BJ (cell line): ENCODE results near the gene FAM170B. TPM values are rescaled to one million over a fixed set of nuclear protein-coding genes. Genes with fewer than 3 reads are reported as not detected.
A peak's percentile ranks its signal among the peaks of the same experiment; 100 is the strongest.

ENCODE experiments used
- CTCF ChIA-PET: fragments of 350-600 bp; formaldehyde crosslinking; extraction: SDS; loops from one replicate; lab custom pipeline; 2021; ENCODE audit warnings: antibody characterized with exemption, inconsistent platforms; lab: Yijun Ruan, JAX
- POLR2A ChIA-PET: fragments of 300-600 bp; sonication (Branson Sonifier 250); formaldehyde crosslinking; extraction: SDS; loops from one replicate; lab custom pipeline; 2021; ENCODE audit warnings: antibody characterized with exemption; lab: Charles Lee
- DNase-seq: peaks from one replicate; pipeline ENCODE4 v3.0.0-alpha.2; 2011; ENCODE audit warnings: low read depth
- H3K27me3 ChIP-seq: 2 replicates; pipeline ENCODE4 v1.6.0; 2011; ENCODE audit warnings: low read length; ENCODE audit not compliant: control insufficient read depth, insufficient read depth
- H3K36me3 ChIP-seq: 2 replicates; pipeline ENCODE4 v1.5.1; 2011; ENCODE audit warnings: low read length; ENCODE audit not compliant: control insufficient read depth, insufficient read depth
- H3K4me3 ChIP-seq: 2 replicates; pipeline ENCODE4 v1.5.1; 2011; ENCODE audit warnings: low read depth, mild to moderate bottlenecking, control low read depth, low read length
- polyA plus RNA-seq: library from polyadenylated mRNA; depleted of rRNA; stranded (reverse); fragments of >200 nt; gene quantifications from 2 replicates; pipeline ENCODE4 v1.2.3, GENCODE V29; 2011
- TF ChIP-seq, protein P1 (sequence below): IDR thresholded peaks from 2 replicates; pipeline ENCODE4 v1.5.1; 2011; ENCODE audit warnings: low read depth, mild to moderate bottlenecking, control low read depth, inconsistent platforms, low read length, moderate library complexity; ENCODE audit not compliant: insufficient read depth

The FAM170B gene
- polyA plus RNA-seq, 1 experiment: not detected

DNA sequence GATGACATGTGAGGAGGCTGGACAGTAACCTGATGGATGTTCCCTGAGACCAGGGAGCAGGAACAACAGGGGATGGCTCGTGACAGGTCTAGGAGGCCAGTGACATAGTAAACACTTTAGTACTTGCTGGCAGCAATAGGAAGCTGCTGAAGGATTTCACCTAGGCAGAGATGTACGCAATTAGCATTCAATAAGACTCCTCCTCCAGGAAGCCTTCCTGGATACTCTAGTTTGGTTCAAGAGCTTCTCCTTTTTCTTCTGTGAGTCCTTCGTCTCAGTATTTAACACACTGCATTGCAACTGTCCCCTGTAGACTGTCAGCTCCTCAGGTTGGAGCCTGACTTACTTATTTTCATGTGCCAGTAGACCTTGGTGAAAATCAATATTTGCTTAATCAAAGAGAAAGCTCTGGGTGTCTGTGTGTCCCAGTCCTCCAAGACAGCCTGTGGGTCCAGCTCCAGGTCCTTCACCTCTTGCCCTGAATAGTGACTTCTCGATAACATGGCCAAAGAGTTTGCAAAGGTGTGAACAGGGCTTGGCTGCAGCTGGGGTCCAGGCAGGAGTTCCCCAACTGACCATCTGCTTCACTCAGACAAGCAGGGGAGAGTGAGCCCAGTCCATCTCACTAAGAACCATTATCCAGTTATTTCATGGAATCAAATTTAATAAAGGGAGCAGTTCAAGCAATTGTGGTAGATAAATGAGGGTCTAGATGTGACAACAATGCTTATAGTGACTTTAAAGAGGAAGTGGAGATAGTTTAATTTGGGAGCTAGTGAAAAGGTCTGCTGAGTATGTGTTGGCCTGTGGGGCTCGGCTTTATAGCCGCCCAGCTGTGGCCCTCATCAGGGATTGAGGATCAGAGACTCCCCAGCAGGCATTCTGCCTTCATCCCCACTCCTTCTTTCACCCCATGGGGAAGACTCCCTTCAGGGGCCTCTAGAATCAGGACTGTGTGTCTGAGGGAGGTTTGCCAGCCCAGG lies 45.0 kb upstream of the FAM170B start:
- DNase-seq: no peak
- POLR2A ChIA-PET: no interaction called here
- TF ChIP-seq, protein P1, sequence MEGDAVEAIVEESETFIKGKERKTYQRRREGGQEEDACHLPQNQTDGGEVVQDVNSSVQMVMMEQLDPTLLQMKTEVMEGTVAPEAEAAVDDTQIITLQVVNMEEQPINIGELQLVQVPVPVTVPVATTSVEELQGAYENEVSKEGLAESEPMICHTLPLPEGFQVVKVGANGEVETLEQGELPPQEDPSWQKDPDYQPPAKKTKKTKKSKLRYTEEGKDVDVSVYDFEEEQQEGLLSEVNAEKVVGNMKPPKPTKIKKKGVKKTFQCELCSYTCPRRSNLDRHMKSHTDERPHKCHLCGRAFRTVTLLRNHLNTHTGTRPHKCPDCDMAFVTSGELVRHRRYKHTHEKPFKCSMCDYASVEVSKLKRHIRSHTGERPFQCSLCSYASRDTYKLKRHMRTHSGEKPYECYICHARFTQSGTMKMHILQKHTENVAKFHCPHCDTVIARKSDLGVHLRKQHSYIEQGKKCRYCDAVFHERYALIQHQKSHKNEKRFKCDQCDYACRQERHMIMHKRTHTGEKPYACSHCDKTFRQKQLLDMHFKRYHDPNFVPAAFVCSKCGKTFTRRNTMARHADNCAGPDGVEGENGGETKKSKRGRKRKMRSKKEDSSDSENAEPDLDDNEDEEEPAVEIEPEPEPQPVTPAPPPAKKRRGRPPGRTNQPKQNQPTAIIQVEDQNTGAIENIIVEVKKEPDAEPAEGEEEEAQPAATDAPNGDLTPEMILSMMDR: no peak
- Histone ChIP-seq H3K27me3 (no peaks in the 10 kb centered on the region; the same call in none of the 2 replicates), H3K36me3 (no peaks in the 10 kb centered on the region), H3K4me3 (no peak overlapping the region)
- CTCF ChIA-PET: interaction anchor here (0.8 to 0.9 kb wide), 2 partner anchors 105 to 414 kb away, joined by 3 read pairs; no protein-coding TSS in a partner anchor

DNA sequence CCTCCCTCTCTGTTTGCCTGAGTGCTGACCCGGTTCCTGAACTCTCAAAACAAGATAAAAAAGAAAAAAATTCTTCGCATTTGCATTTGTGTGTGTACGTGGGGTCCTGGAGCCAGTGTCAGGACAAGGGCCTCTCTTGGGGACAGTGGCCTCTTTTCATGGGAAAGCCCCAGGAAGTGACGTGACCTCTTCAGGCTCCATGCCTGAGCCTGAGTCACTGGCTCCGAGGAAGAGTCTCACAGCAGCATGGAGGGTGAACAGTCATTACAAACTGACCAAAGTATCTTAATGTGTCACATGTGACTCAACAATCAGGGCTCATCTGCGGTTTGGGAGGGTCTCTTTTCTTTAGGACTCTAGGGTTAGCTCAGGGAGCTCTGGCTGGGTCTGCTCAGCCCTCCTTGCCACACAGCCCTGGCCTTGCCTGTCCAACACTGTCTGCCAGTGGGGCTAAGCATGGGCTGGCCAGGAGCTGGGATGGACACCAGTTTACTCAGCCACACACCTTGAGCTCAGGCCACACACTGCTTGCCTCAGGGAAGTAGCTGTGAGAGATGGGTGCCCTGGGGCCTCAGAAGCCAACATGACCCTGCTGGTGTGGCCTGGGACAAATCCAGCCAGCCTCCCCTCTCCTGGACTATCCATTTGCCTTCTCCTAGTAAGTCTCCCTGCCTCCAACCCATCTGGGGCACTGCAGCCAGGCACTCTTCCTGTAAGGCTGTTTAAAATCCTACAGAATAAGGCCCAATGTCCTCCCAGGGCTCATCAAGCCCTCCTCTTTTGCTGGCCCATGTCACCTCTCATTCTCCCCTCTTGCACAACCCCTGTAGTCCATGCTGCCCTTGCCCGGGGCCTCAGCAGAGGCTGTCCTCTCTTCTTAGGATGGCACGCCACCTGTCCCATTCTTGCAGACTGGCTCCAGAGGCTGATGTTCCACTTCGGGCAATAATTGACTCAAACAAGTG lies 43.9 kb upstream of the FAM170B start:
- ChIA-PET POLR2A (no interaction called here), CTCF (no interaction called here)
- Histone ChIP-seq H3K36me3 (no peaks in the 10 kb centered on the region), H3K27me3 (no peaks in the 10 kb centered on the region; the same call in none of the 2 replicates), H3K4me3 (no peak overlapping the region)
- peak; percentile 48 for DNase-seq
- TF ChIP-seq, protein P1: no peak

DNA sequence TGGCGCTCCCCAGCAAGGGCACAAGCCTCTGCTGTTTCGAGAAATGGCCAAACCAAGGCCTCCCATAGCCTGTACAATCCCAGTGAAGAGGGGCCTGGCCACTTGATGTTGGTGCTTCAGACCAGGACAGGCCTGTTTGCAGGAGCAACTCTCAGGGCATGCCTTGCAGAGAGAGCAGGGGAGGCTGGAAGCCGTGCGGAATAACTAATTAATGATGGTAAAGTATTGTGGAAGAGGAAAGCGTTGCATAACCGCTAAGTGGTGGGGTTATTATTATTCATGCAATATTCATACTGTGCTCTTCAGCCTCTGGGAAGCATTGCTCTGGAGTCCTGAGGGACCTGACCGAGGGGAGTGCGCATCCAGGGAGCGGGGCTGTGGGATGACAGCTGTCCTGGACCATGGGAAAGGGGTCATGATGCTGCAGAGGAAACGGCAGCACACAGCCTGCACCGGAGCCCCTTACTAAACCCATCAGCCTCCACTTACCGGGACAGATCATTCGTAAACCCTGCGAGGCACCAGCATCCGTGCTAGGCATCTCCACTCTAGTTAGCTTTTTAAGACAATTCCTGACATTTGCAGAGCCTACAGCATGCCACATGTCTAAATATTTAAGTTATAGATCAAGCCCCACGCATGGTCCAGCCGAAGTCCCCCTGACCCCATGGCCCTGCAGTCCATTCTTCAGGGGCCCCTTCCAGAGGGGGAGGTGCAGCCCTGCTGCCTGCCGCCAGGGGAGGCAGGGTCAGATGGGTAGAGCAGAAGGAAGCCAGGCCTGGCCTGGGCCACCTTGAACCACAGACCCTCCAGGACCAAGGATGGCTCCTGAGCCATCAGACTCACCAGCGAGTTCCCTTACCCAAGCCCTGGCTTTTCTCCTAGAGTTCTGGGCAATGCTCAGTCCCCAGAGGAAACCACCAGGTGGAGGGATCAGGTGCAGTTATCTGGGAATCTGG lies 42.8 kb upstream of the FAM170B start:
- POLR2A ChIA-PET: no interaction called here
- CTCF ChIA-PET: no interaction called here
- Histone ChIP-seq H3K4me3 (no peak overlapping the region), H3K36me3 (no peaks in the 10 kb centered on the region), H3K27me3 (no peaks in the 10 kb centered on the region; the same call in 1 of the 2 replicates)
- TF ChIP-seq, protein P1: no peak
- no peak for DNase-seq

DNA sequence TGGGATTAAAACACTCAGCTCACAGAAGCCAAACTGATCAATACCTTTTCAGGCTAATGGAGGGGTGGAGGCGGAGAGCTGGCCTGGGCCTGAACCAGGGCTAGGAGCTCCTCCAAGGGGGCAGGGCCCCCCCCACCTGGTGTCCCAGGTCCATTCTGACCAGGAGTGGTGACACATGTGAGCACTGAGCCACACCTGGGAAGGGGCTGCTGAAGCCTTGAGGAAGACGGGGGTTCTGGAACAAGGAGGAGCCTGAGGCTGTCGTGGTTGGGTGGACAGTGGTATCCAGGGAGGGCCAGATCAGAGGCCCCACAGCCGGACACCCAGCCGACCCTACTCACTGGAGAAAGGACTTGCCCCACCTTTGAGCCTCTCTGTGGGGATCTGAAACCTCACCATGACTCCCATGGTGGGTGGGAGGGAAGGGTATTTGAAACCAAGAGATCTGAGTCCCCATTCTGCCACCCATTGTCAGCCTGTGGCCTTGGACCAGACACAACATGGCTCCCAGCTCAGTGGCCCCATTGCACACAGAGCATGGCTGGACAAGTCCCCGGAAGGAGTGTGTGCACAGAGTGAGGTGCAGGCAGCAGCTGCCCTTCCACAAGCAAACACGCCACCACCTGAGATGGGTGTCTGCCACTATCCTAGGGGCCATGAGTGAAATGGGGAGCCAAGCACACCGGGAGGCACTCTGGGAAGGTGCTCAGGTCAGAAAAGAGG lies 41.9 kb upstream of the FAM170B start:
- ChIA-PET POLR2A (no interaction called here), CTCF (interaction anchor here (2.8 kb wide), 1 partner anchor 14 kb away, joined by 14 read pairs; no protein-coding TSS in a partner anchor)

More for the DNA sequence above, 41.9 kb upstream of the FAM170B start:
- Histone ChIP-seq H3K4me3 (no peak overlapping the region), H3K36me3 (no peaks in the 10 kb centered on the region), H3K27me3 (no peaks in the 10 kb centered on the region; the same call in 1 of the 2 replicates)
- TF ChIP-seq, protein P1: no peak
- DNase-seq: no peak
